ENCODE results near the gene ABCD3.
"Not testable (repeated sequence)": the region's sequence is repeated elsewhere in the genome, so short reads cannot be mapped to it uniquely, and the experiment has no call there.

ABCD3 gene

DNA sequence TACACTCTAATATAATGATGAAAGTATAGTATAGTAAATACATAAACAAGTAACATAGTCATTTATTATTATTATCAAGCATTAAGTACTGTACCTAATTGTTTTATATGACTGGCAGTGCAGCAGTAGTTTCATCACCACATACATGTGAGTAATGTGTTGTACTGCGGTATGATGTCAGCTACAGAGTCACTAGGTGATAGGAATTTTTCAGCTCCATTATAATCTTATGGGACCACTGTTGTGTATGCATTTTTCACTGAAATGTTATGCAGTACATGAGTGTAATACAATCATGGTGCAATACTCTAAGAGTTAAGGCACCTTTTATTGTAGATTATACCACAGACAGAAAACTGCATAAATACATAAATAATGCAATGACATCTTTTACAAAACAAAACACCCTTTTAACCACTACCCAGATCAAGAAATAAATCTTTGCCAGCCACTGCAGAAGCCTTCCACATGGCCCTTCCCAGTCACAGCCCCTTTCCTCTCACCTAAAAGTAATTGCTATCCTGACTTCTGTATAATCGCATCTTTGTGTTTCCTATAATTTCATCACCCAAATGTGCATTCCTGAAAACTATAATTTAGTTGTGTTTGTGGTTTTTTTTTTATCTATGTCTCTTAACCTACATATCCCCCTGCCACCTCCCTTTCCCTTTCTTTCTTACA, 16.3 kb downstream of the ABCD3 start:
- TF ChIP-seq POLR2A (IDR thresholded peaks at IDR 0.05; ENCODE audit: extremely low read depth, insufficient read length) (no peak), MYC (IDR thresholded peaks at IDR 0.05; ENCODE audit: low read depth, low read length) (no peak)
- TF ChIP-seq, protein P1, sequence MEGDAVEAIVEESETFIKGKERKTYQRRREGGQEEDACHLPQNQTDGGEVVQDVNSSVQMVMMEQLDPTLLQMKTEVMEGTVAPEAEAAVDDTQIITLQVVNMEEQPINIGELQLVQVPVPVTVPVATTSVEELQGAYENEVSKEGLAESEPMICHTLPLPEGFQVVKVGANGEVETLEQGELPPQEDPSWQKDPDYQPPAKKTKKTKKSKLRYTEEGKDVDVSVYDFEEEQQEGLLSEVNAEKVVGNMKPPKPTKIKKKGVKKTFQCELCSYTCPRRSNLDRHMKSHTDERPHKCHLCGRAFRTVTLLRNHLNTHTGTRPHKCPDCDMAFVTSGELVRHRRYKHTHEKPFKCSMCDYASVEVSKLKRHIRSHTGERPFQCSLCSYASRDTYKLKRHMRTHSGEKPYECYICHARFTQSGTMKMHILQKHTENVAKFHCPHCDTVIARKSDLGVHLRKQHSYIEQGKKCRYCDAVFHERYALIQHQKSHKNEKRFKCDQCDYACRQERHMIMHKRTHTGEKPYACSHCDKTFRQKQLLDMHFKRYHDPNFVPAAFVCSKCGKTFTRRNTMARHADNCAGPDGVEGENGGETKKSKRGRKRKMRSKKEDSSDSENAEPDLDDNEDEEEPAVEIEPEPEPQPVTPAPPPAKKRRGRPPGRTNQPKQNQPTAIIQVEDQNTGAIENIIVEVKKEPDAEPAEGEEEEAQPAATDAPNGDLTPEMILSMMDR (IDR thresholded peaks at IDR 0.05; ENCODE audit: low read depth, low read length), result no peak
- TF ChIP-seq, protein P2, sequence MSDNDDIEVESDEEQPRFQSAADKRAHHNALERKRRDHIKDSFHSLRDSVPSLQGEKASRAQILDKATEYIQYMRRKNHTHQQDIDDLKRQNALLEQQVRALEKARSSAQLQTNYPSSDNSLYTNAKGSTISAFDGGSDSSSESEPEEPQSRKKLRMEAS (IDR thresholded peaks at IDR 0.05; ENCODE audit: low read depth, low read length), result no peak
- H3K4me3 ChIP-seq (ENCODE audit: low read depth, low read length), result no peak overlapping the region
- no peak for DNase-seq (ENCODE audit: low read depth)

DNA sequence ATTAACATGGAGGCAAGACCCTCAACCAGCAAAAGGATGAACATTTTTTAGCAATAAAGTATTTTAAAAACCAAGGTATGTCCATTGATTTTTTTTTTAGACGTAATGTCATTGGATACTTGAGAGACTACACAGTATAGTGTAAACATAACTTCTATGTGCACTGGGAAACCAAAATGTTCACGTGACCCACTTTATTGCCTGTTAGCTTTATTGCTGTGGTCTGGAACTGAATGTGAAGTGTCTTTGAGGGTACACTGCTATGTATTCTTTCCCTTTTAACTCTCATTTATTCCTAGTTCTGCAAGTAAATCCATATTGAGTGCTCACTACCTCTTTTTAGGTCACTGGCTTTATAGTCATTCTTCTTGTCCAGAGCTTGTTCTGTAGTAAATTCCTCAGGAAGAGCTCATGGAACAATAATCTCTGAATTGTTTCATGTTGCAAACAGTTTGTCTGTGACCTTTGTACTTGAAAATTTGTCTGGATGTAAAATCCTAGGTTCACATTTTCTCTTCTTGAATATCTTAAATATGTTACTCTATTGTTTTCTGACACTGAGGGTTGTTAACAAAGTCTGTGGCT, 20.6 kb downstream of the ABCD3 start:
- TF ChIP-seq MYC (IDR thresholded peaks at IDR 0.05; ENCODE audit: low read depth, low read length), result no peak
- TF ChIP-seq, protein P1 (IDR thresholded peaks at IDR 0.05; ENCODE audit: low read depth, low read length), result no peak
- TF ChIP-seq, protein P2 (IDR thresholded peaks at IDR 0.05; ENCODE audit: low read depth, low read length), result no peak
- no peak for TF ChIP-seq POLR2A (IDR thresholded peaks at IDR 0.05; ENCODE audit: extremely low read depth, insufficient read length)
- no peak overlapping the region for H3K4me3 ChIP-seq (ENCODE audit: low read depth, low read length)
- no peak for DNase-seq (ENCODE audit: low read depth)

- DNase-seq (ENCODE audit: low read depth), result no peak
Observed at GRCh38 chr1:94440088-94440487, 21.9 kb downstream of the ABCD3 start.

GRCh38 chr1:94443067-94443466, 24.9 kb downstream of the ABCD3 start:
- not testable (repeated sequence) for H3K4me3 ChIP-seq (ENCODE audit: low read depth, low read length); DNase-seq (ENCODE audit: low read depth)

More at GRCh38 chr1:94440088-94440487, 21.9 kb downstream of the ABCD3 start:
- H3K4me3 ChIP-seq (ENCODE audit: low read depth, low read length), result no peak overlapping the region
- TF ChIP-seq, protein P1 (IDR thresholded peaks at IDR 0.05; ENCODE audit: low read depth, low read length), result no peak
- TF ChIP-seq, protein P2 (IDR thresholded peaks at IDR 0.05; ENCODE audit: low read depth, low read length), result no peak
- TF ChIP-seq POLR2A (IDR thresholded peaks at IDR 0.05; ENCODE audit: extremely low read depth, insufficient read length) (no peak), MYC (IDR thresholded peaks at IDR 0.05; ENCODE audit: low read depth, low read length) (no peak)

GRCh38 chr1:94444819-94445218, 26.6 kb downstream of the ABCD3 start:
- DNase-seq (ENCODE audit: low read depth); H3K4me3 ChIP-seq (ENCODE audit: low read depth, low read length): not testable (repeated sequence)

- H3K4me3 ChIP-seq (ENCODE audit: low read depth, low read length); DNase-seq (ENCODE audit: low read depth): not testable (repeated sequence)
Observed at GRCh38 chr1:94445733-94446132, 27.5 kb downstream of the ABCD3 start.

DNA sequence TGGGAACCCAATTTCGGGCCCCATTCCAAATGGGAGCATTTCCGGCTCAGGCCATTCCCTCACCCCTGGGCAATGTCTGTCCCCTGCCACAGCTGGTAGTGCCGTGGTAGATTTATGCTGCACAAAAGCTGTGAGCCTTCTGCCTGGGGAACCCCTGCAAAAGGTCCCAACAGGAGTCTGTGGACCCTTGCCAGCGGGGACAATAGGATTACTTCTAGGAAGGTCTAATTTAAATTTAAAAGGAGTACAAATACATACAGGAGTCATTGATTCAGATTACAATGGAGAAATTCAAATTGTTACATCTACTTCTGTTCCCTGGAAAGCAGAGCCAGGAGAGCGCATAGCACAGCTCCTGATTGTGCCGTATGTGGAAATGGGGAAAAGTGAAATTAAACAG, 28.0 kb downstream of the ABCD3 start:
- DNase-seq (ENCODE audit: low read depth); H3K4me3 ChIP-seq (ENCODE audit: low read depth, low read length): not testable (repeated sequence)

DNA sequence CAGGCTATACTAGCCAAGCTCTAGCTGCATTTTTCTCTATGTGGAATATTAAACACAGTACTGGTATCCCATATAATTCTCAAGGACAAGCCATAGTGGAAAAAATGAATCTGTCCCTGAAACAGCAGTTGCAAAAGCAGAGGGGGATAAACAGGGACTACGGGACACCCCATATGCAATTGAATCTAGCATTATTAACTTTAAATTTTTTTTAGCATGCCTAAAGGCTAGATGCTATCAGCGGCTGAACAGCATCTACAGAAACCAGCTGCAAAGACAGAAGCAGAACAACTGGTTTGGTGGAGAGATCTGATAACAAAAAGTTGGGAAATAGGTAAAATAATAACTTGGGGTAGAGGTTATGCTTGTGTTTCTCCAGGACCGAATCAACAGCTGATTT, 30.6 kb downstream of the ABCD3 start:
- not testable (repeated sequence) for DNase-seq (ENCODE audit: low read depth); H3K4me3 ChIP-seq (ENCODE audit: low read depth, low read length)

DNA sequence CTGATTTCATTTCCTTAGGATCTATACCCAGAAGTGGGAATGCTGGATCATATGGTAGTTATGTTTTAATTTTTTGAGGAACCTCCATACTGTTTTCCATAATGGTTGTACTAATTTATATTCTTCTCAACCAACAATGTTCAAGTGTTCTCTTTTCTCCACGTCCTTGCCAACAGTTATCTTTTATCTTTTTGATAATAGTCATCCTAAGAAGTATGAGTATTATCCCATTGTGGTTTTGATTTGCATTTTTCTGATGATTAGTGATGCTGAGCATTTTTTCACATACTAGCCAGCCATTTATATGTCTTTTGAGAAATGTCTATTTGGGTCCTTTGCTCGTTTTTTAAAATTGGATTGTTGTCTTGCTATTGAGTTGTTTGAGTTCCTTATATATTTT, 38.5 kb downstream of the ABCD3 start:
- no peak for DNase-seq (ENCODE audit: low read depth)
- TF ChIP-seq POLR2A (IDR thresholded peaks at IDR 0.05; ENCODE audit: extremely low read depth, insufficient read length), result no peak
- TF ChIP-seq, protein P1 (IDR thresholded peaks at IDR 0.05; ENCODE audit: low read depth, low read length), result no peak
- TF ChIP-seq, protein P2 (IDR thresholded peaks at IDR 0.05; ENCODE audit: low read depth, low read length), result no peak
- H3K4me3 ChIP-seq (ENCODE audit: low read depth, low read length), result no peak overlapping the region
